Peyer's patch (tissue), 4 donors: ENCODE data around the gene RHOH.

ENCODE experiments used
- POLR2A ChIP-seq, 2 donors: fragments of 450-650 bp; IDR thresholded peaks; one replicate each; pipeline ENCODE4 v1.5.1; 2017; ENCODE audit warnings: antibody characterized with exemption in 2 of 2, mild to moderate bottlenecking in 2 of 2, moderate library complexity in 2 of 2
- TF ChIP-seq, protein P1 (sequence below), 6 experiments: fragments of 450-650 bp in 4 of 6; fragments of 200-600 bp in 2 of 6; sonication (generic) in 1 of 6; IDR thresholded peaks; one replicate each; pipeline ENCODE4 v1.5.1; 2017 to 2019; ENCODE audit warnings: antibody characterized with exemption in 6 of 6, mild to moderate bottlenecking in 3 of 6, moderate library complexity in 1 of 6

DNA sequence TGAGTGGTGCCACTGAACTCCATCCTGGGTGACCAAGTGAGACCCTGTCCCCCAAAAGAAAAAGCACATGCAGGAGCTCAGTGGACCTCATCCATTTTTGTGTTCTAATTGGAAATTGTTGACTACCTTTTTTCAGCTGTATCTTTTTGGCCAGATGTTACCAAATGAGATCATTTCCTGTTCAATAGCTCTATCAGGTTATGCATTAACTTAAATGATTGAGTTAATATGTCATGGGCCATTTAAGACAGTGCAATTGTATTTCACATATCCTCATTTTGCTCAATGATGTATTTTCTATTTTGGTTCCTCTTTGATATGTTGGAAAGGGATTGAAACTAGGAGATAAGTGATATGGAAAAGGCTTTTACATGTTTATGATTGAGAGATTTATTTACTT lies 26.2 kb upstream of the RHOH start:
- TF ChIP-seq, protein P1, sequence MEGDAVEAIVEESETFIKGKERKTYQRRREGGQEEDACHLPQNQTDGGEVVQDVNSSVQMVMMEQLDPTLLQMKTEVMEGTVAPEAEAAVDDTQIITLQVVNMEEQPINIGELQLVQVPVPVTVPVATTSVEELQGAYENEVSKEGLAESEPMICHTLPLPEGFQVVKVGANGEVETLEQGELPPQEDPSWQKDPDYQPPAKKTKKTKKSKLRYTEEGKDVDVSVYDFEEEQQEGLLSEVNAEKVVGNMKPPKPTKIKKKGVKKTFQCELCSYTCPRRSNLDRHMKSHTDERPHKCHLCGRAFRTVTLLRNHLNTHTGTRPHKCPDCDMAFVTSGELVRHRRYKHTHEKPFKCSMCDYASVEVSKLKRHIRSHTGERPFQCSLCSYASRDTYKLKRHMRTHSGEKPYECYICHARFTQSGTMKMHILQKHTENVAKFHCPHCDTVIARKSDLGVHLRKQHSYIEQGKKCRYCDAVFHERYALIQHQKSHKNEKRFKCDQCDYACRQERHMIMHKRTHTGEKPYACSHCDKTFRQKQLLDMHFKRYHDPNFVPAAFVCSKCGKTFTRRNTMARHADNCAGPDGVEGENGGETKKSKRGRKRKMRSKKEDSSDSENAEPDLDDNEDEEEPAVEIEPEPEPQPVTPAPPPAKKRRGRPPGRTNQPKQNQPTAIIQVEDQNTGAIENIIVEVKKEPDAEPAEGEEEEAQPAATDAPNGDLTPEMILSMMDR (IDR thresholded peaks at IDR 0.05): no peak
- TF ChIP-seq POLR2A (IDR thresholded peaks at IDR 0.05): no peak
